ENCODE results near the gene ZNF483.

The ZNF483 gene

GRCh38 chr9:111599092-111599954, 74.3 kb downstream of the ZNF483 start, which contains the start of gene PTGR1:
Gene PTGR1, minus strand, starts transcription at chr9:111599647. Its CDS starts 2,225 bp downstream, at chr9:111597422.
- DNase-seq (ENCODE audit: low read depth), result no peak
- peak within 1 kb of the TSS; percentile 67 for H3K4me3 ChIP-seq (ENCODE audit: low read depth, low read length)
- no peak for TF ChIP-seq CTCF (IDR thresholded peaks at IDR 0.05; ENCODE audit: control insufficient read depth, extremely low read depth, insufficient read depth)

- TF ChIP-seq CTCF (IDR thresholded peaks at IDR 0.05; ENCODE audit: control insufficient read depth, extremely low read depth, insufficient read depth), result no peak
- DNase-seq (ENCODE audit: low read depth), result no peak
Measured at GRCh38 chr9:111599955-111600343, 75.0 kb downstream of the ZNF483 start.

GRCh38 chr9:111601237-111602018, 76.4 kb downstream of the ZNF483 start:
- H3K4me3 ChIP-seq (ENCODE audit: low read depth, low read length), result no peak overlapping the region
- no peak for TF ChIP-seq CTCF (IDR thresholded peaks at IDR 0.05; ENCODE audit: control insufficient read depth, extremely low read depth, insufficient read depth)
- DNase-seq (ENCODE audit: low read depth), result peak; percentile 58

More at GRCh38 chr9:111599955-111600343, 75.0 kb downstream of the ZNF483 start:
- H3K4me3 ChIP-seq (ENCODE audit: low read depth, low read length), result peak overlapping the region; percentile 67

- no peak for DNase-seq (ENCODE audit: low read depth)
- H3K4me3 ChIP-seq (ENCODE audit: low read depth, low read length), result no peak overlapping the region
- TF ChIP-seq CTCF (IDR thresholded peaks at IDR 0.05; ENCODE audit: control insufficient read depth, extremely low read depth, insufficient read depth), result no peak
Measured at GRCh38 chr9:111603041-111603440, 78.1 kb downstream of the ZNF483 start.

GRCh38 chr9:111604054-111604615, 79.2 kb downstream of the ZNF483 start:
- no peak overlapping the region for H3K4me3 ChIP-seq (ENCODE audit: low read depth, low read length)
- no peak for DNase-seq (ENCODE audit: low read depth)
- no peak for TF ChIP-seq CTCF (IDR thresholded peaks at IDR 0.05; ENCODE audit: control insufficient read depth, extremely low read depth, insufficient read depth)

- H3K4me3 ChIP-seq (ENCODE audit: low read depth, low read length), result no peak overlapping the region
- no peak for TF ChIP-seq CTCF (IDR thresholded peaks at IDR 0.05; ENCODE audit: control insufficient read depth, extremely low read depth, insufficient read depth)
- no peak for DNase-seq (ENCODE audit: low read depth)
Measured at GRCh38 chr9:111605041-111605559, 80.1 kb downstream of the ZNF483 start.

Data from LNCaP clone FGC (cell line).